WTC11 (cell line): ENCODE measurements around the gene PPP1R14D. TPM values are rescaled to one million over a fixed set of nuclear protein-coding genes. Genes with fewer than 3 reads are reported as not detected.
"Not testable (repeated sequence)": the region's sequence is repeated elsewhere in the genome, so short reads cannot be mapped to it uniquely, and the experiment has no call there.

Source experiments
- ATAC-seq: fragments of 200-7000 bp; cut with Tn5 transposase; 2 replicates; pipeline ENCODE4 v1.10.0; 2021; ENCODE audit warnings: mild to moderate bottlenecking, moderate library complexity
- CTCF ChIA-PET: fragments of 300-600 bp; sonication (Branson Sonifier 250); formaldehyde crosslinking; loops from one replicate; lab custom pipeline; 2021; ENCODE audit warnings: antibody characterized with exemption; lab: Charles Lee
- POLR2A ChIA-PET: fragments of 350-600 bp; sonication (Branson Sonifier 250); formaldehyde crosslinking; loops from one replicate; lab custom pipeline; 2021; ENCODE audit warnings: antibody characterized with exemption; lab: Charles Lee
- DNase-seq: peaks from one replicate; pipeline ENCODE4 v3.0.0; 2021; ENCODE audit warnings: low spot score
- H3K27ac Mint-ChIP-seq: 2 replicates; pipeline ENCODE4 v1.8.0; 2021; ENCODE audit warnings: mixed read lengths
- H3K27me3 Mint-ChIP-seq: 2 replicates; pipeline ENCODE4 v1.8.0; 2021; ENCODE audit warnings: low read depth, mild to moderate bottlenecking, moderate library complexity, mixed read lengths
- H3K36me3 Mint-ChIP-seq: 2 replicates; pipeline ENCODE4 v1.8.0; 2021; ENCODE audit warnings: mixed read lengths
- H3K4me1 Mint-ChIP-seq: 2 replicates; pipeline ENCODE4 v1.8.0; 2022; ENCODE audit warnings: mixed read lengths
- H3K4me3 Mint-ChIP-seq: 2 replicates; pipeline ENCODE4 v1.8.0; 2021; ENCODE audit warnings: mild to moderate bottlenecking, moderate library complexity, mixed read lengths
- H3K9me3 Mint-ChIP-seq: 2 replicates; pipeline ENCODE4 v1.8.0; 2021; ENCODE audit warnings: mixed read lengths
- CREB1 ChIP-seq: sonication (generic); formaldehyde crosslinking; IDR thresholded peaks from 2 replicates; pipeline ENCODE4 v1.8.0; 2023; ENCODE audit warnings: mild to moderate bottlenecking, missing genetic modification reagents
- ELF4 ChIP-seq: sonication (generic); formaldehyde crosslinking; IDR thresholded peaks from 2 replicates; pipeline ENCODE4 v1.8.1; 2022; ENCODE audit warnings: low read depth, mild to moderate bottlenecking, moderate library complexity, missing genetic modification reagents
- GRHL2 ChIP-seq: fragments of 250-450 bp; sonication (Bioruptor Pico); IDR thresholded peaks from 2 replicates; pipeline ENCODE4 v1.8.0; 2022; ENCODE audit warnings: mild to moderate bottlenecking, moderate library complexity; ENCODE audit not compliant: insufficient replicate concordance, severe bottlenecking
- JAZF1 ChIP-seq: fragments of 250-450 bp; sonication (Bioruptor Pico); IDR thresholded peaks from 2 replicates; pipeline ENCODE4 v1.9.0; 2021; ENCODE audit warnings: moderate library complexity, mild to moderate bottlenecking, inconsistent platforms
- MYBL2 ChIP-seq: sonication (generic); formaldehyde crosslinking; IDR thresholded peaks from 2 replicates; pipeline ENCODE4 v1.8.1; 2023; ENCODE audit warnings: mild to moderate bottlenecking, moderate library complexity, missing genetic modification reagents
- NFE2L1 ChIP-seq: sonication (generic); formaldehyde crosslinking; IDR thresholded peaks from 2 replicates; pipeline ENCODE4 v1.8.1; 2023; ENCODE audit warnings: missing genetic modification reagents
- NR1H2 ChIP-seq: sonication (generic); formaldehyde crosslinking; IDR thresholded peaks from 2 replicates; pipeline ENCODE4 v1.9.0; 2021; ENCODE audit warnings: mild to moderate bottlenecking, moderate library complexity, missing genetic modification reagents
- TCF7 ChIP-seq: sonication (generic); formaldehyde crosslinking; IDR thresholded peaks from 2 replicates; pipeline ENCODE4 v1.8.0; 2022; ENCODE audit warnings: mild to moderate bottlenecking, low read depth, missing genetic modification reagents, moderate library complexity
- ZNF263 ChIP-seq: sonication (generic); formaldehyde crosslinking; IDR thresholded peaks from 2 replicates; pipeline ENCODE4 v1.8.1; 2022; ENCODE audit warnings: low read depth, mild to moderate bottlenecking, moderate library complexity, missing genetic modification reagents
- total RNA-seq: library from RNA; stranded (reverse); gene quantifications from 3 replicates; pipeline ENCODE4 v1.2.3, GENCODE V29; 2021
- TF ChIP-seq, protein P1 (sequence below): sonication (generic); formaldehyde crosslinking; IDR thresholded peaks from 2 replicates; pipeline ENCODE4 v1.8.1; 2022; ENCODE audit warnings: mild to moderate bottlenecking, missing genetic modification reagents, moderate library complexity, borderline replicate concordance
- TF ChIP-seq, protein P2 (sequence below): fragments of 250-450 bp; sonication (Bioruptor Pico); IDR thresholded peaks from 2 replicates; pipeline ENCODE4 v2.1.2; 2022; ENCODE audit warnings: mild to moderate bottlenecking, moderate library complexity
- TF ChIP-seq, protein P3 (sequence below): fragments of 250-450 bp; sonication (Bioruptor Pico); conservative IDR thresholded peaks from 2 replicates; pipeline ENCODE4 v1.9.0; 2021; ENCODE audit warnings: mild to moderate bottlenecking
- TF ChIP-seq, protein P4 (sequence below): sonication (generic); formaldehyde crosslinking; IDR thresholded peaks from 2 replicates; pipeline ENCODE4 v1.8.1; 2023; ENCODE audit warnings: mild to moderate bottlenecking, missing genetic modification reagents
- TF ChIP-seq, protein P5 (sequence below): sonication (generic); formaldehyde crosslinking; IDR thresholded peaks from 2 replicates; pipeline ENCODE4 v1.8.0; 2022; ENCODE audit warnings: mild to moderate bottlenecking, missing genetic modification reagents
- TF ChIP-seq, protein P6 (sequence below): sonication (generic); formaldehyde crosslinking; IDR thresholded peaks from 2 replicates; pipeline ENCODE4 v1.8.1; 2022; ENCODE audit warnings: low read depth, mild to moderate bottlenecking, moderate library complexity, missing genetic modification reagents, borderline replicate concordance
- TF ChIP-seq, protein P7 (sequence below): fragments of 200-600 bp; IDR thresholded peaks from 2 replicates; pipeline ENCODE4 v1.8.0; 2022; ENCODE audit warnings: antibody characterized with exemption

PPP1R14D gene
- total RNA-seq, 1 experiment from 2014 or later: not detected

DNA sequence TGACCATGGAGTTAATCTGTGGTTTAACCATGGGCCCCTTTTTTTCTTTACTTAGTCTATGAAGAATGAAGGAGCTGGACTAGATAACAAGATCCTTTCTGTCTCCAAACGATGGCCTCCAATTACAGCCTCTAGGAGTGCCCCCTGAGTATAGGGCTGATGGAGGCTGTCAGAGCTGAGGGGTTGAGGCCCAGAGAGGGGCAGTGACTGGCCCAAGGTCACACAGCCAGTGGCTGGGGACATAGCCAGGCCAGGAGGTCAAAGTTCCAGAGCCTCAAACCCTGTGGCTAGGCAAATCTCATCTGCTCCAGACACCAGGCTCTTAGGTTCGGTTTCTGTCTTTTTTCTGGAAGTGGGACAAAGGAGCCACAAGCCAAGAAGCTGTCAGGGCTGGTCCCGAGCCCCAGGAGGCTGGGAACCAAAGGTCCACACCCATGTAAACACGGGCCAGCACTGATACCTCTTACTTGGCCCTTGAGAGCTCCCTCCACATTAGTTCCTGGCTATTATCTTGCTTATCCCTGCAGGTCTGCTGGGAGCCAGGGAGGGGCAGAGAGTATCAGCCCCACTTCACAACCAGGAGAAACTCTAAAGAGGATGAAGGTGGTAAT, 35.3 kb upstream of the PPP1R14D start:
- DNase-seq (no peak), ATAC-seq (no peak)
- Mint-ChIP-seq H3K27me3 (no peaks in the 10 kb centered on the region; the same call in 1 of the 2 replicates), H3K27ac (no peak overlapping the region), H3K4me1 (peaks cover 9% of the 10 kb centered on the region), H3K9me3 (no peaks in the 10 kb centered on the region), H3K36me3 (no peaks in the 10 kb centered on the region), H3K4me3 (no peak overlapping the region)
- CTCF ChIA-PET: interaction anchor here (3.0 to 10.0 kb wide), 2 partner anchors 28 to 33 kb away, joined by 14 to 500 read pairs; partner anchors contain the start of gene VPS18
- TF ChIP-seq ELF4 (CRISPR knock-in tag) (no peak), TCF7 (CRISPR knock-in tag) (no peak), CREB1 (CRISPR knock-in tag) (no peak), ZNF263 (CRISPR knock-in tag) (no peak), JAZF1 (no peak), GRHL2 (CRISPR knock-in tag) (no peak), NFE2L1 (CRISPR knock-in tag) (no peak), NR1H2 (no peak), MYBL2 (no peak)
- TF ChIP-seq, protein P1, sequence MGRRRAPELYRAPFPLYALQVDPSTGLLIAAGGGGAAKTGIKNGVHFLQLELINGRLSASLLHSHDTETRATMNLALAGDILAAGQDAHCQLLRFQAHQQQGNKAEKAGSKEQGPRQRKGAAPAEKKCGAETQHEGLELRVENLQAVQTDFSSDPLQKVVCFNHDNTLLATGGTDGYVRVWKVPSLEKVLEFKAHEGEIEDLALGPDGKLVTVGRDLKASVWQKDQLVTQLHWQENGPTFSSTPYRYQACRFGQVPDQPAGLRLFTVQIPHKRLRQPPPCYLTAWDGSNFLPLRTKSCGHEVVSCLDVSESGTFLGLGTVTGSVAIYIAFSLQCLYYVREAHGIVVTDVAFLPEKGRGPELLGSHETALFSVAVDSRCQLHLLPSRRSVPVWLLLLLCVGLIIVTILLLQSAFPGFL (CRISPR knock-in tag): no peak
- TF ChIP-seq, protein P2, sequence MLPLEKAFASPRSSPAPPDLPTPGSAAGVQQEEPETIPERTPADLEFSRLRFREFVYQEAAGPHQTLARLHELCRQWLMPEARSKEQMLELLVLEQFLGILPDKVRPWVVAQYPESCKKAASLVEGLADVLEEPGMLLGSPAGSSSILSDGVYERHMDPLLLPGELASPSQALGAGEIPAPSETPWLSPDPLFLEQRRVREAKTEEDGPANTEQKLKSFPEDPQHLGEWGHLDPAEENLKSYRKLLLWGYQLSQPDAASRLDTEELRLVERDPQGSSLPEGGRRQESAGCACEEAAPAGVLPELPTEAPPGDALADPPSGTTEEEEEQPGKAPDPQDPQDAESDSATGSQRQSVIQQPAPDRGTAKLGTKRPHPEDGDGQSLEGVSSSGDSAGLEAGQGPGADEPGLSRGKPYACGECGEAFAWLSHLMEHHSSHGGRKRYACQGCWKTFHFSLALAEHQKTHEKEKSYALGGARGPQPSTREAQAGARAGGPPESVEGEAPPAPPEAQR: no peak
- TF ChIP-seq, protein P3, sequence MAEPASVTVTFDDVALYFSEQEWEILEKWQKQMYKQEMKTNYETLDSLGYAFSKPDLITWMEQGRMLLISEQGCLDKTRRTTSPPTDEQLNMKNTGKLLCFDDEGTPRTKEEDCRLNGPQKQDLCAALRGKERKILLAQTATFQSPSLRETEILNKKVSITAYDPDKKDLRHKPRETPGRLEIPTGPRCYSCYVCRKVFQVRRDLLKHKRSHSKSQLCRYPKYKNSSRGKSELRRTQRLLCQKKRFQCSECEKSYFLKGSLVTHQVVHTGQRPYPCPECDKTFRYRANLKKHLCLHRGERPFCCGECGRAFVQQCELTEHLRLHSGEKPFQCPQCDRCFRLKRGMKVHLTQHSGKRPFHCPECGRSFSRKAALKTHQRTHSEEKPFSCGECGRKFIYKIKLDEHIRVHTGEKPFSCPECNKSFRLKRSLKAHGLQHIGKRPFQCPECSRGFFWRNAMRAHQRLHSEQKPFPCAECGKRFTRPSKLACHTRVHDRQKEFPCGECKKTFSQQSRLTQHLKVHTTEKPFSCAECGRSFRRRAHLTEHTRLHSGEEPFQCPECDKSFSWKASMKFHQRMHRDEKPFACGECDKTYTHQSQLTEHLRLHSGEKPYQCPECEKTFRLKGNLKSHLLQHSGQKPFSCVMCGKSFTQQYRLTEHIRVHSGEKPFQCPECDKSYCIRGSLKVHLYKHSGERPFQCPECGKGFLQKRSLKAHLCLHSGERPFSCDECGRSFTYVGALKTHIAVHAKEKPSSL (CRISPR knock-in tag): no peak
- TF ChIP-seq, protein P4, sequence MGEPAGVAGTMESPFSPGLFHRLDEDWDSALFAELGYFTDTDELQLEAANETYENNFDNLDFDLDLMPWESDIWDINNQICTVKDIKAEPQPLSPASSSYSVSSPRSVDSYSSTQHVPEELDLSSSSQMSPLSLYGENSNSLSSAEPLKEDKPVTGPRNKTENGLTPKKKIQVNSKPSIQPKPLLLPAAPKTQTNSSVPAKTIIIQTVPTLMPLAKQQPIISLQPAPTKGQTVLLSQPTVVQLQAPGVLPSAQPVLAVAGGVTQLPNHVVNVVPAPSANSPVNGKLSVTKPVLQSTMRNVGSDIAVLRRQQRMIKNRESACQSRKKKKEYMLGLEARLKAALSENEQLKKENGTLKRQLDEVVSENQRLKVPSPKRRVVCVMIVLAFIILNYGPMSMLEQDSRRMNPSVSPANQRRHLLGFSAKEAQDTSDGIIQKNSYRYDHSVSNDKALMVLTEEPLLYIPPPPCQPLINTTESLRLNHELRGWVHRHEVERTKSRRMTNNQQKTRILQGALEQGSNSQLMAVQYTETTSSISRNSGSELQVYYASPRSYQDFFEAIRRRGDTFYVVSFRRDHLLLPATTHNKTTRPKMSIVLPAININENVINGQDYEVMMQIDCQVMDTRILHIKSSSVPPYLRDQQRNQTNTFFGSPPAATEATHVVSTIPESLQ: no peak
- TF ChIP-seq, protein P5, sequence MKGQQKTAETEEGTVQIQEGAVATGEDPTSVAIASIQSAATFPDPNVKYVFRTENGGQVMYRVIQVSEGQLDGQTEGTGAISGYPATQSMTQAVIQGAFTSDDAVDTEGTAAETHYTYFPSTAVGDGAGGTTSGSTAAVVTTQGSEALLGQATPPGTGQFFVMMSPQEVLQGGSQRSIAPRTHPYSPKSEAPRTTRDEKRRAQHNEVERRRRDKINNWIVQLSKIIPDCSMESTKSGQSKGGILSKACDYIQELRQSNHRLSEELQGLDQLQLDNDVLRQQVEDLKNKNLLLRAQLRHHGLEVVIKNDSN: no peak
- TF ChIP-seq, protein P6, sequence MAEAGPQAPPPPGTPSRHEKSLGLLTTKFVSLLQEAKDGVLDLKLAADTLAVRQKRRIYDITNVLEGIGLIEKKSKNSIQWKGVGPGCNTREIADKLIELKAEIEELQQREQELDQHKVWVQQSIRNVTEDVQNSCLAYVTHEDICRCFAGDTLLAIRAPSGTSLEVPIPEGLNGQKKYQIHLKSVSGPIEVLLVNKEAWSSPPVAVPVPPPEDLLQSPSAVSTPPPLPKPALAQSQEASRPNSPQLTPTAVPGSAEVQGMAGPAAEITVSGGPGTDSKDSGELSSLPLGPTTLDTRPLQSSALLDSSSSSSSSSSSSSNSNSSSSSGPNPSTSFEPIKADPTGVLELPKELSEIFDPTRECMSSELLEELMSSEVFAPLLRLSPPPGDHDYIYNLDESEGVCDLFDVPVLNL (CRISPR knock-in tag): no peak
- TF ChIP-seq, protein P7, sequence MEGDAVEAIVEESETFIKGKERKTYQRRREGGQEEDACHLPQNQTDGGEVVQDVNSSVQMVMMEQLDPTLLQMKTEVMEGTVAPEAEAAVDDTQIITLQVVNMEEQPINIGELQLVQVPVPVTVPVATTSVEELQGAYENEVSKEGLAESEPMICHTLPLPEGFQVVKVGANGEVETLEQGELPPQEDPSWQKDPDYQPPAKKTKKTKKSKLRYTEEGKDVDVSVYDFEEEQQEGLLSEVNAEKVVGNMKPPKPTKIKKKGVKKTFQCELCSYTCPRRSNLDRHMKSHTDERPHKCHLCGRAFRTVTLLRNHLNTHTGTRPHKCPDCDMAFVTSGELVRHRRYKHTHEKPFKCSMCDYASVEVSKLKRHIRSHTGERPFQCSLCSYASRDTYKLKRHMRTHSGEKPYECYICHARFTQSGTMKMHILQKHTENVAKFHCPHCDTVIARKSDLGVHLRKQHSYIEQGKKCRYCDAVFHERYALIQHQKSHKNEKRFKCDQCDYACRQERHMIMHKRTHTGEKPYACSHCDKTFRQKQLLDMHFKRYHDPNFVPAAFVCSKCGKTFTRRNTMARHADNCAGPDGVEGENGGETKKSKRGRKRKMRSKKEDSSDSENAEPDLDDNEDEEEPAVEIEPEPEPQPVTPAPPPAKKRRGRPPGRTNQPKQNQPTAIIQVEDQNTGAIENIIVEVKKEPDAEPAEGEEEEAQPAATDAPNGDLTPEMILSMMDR: no peak
- POLR2A ChIA-PET: no interaction called here

DNA sequence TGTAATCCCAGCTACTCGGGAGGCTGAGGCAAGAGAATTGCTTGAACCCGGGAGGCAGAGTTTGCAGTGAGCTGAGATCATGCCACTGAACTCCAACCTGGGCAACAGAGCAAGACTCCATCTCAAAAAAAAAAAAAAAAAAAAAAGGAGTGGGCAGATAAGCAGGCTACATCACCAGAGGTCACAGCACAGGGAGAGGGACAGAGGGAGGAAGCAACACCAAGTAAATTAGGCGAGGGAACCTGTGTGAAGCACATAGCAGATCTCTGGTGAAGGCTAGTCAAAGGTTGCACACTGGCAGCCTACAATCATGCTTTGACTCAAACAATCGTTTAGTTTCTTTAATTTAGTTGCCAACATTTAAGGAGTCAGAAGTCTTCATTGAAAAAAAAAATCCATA, 32.6 kb upstream of the PPP1R14D start:
- H3K27ac Mint-ChIP-seq, H3K27me3 Mint-ChIP-seq, DNase-seq, H3K4me3 Mint-ChIP-seq, H3K9me3 Mint-ChIP-seq, ATAC-seq: not testable (repeated sequence)
- H3K36me3 Mint-ChIP-seq: peaks cover 11% of the 10 kb centered on the region
- POLR2A ChIA-PET: interaction anchor here (0.7 kb wide), 2 partner anchors 54 to 266 kb away, joined by 3 to 6 read pairs; partner anchors contain the start of gene DNAJC17
- CTCF ChIA-PET: interaction anchor here (0.8 to 10.0 kb wide), 3 partner anchors 31 to 809 kb away, joined by 4 to 500 read pairs (median 8); partner anchors contain the start of gene VPS18
- H3K4me1 Mint-ChIP-seq: peaks cover 22% of the 10 kb centered on the region
